HPDE6-E6E7 (cell line): Measurements from ENCODE around the gene CEACAM20.
"Not testable (repeated sequence)": the region's sequence is repeated elsewhere in the genome, so short reads cannot be mapped to it uniquely, and the experiment has no call there.

Experiments
- DNase-seq: peaks from one replicate; pipeline ENCODE4 v3.0.0; 2011; ENCODE audit warnings: missing footprints; ENCODE audit errors: extremely low spot score

CEACAM20 gene

GRCh38 chr19:44548736-44549135, 19.3 kb upstream of the CEACAM20 start:
- DNase-seq, result no peak

DNA sequence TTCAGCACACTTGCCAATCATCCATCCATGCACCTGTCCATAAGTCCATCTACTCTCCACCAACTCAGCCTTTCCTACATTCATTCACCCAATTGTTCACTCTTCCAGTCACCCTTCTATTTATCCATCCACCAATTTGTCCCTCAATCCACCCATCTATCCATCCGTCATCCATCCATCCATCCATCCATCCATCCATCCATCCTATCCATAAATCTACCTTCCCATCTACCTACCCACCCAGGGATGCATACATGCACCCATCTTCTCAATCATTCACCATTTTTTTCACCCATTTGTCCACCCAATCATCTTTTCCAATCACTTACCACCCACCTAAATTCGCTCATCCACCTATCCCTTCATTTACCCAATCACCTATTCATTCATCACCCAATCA, 14.6 kb upstream of the CEACAM20 start:
- DNase-seq, result no peak

GRCh38 chr19:44542671-44543070, 13.2 kb upstream of the CEACAM20 start:
- no peak for DNase-seq

GRCh38 chr19:44540736-44541135, 11.3 kb upstream of the CEACAM20 start:
- DNase-seq, result no peak

DNA sequence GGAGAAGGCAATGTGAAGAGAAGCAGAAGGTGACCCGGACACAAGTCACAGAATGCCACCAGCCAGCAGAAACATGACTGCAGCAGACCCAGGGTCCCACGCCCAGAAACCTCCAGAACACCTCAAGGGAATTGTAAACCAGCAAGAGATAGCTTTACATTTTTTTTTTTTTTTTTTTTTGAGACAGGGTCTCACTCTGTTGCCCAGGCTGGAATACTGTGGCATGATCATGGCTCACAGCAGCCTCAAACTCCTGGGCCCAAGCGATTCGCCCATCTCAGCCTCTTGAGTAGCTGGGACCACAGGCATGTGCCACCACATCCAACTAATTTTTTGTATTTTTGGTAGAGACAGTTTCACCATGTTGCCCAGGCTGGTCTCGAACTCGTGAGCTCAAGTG, 10.5 kb upstream of the CEACAM20 start:
- no peak for DNase-seq

DNA sequence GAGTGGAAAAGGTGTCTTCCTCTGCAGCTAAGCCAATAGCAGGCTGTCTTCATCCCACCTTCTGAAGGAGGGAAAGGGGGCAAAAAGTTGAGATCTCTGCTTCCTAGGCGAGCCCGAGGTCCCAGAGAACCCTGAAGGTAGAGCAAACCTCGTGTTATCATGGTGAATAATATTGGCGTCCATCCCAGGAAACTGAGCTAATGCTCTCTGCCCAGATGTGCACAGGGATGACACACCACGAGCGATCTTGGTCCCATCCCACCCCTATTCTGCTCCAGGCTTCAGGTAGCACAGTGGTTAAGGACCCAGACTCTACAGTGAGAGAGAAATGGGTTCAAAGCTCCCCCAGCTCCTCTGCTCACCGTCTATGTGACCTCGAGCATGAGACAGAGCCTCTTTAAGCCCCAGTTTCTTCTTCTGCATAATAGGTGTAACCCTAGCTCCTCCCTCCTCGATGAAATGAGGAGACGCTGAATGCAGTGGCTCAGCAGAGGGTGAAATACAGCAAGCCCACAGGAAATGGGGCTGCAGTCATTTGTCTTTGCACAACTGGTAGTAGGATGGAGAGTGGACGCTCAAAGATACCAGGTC, 9.9 kb upstream of the CEACAM20 start:
- DNase-seq, result peak; percentile 38

- DNase-seq, result not testable (repeated sequence)
These were observed 5.9 kb upstream of the CEACAM20 start for GRCh38 chr19:44535361-44535760.

GRCh38 chr19:44532819-44533218, 3.3 kb upstream of the CEACAM20 start:
- no peak for DNase-seq

GRCh38 chr19:44530777-44531176, 1.3 kb upstream of the CEACAM20 start:
- DNase-seq, result peak; percentile 42

DNA sequence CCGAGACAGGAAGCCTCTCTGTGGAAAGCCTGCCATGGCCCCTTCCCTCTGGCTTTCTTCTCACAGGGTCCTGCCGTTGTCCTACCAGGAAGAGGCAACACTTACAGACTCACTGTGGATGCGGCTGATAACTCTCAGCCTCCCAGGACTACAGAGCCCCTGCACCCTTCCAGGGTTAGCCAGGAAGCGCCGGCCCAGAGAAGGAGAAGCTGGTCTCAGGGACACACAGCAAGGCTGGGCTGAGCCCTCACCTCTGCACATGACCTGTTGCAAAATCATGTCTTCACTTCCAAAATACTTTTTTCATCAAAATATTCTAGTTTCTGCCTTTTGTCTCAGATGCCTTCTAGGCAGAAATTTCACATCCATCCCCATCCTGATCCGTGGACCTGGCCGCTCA, 1.9 kb downstream of the CEACAM20 start:
- no peak for DNase-seq

GRCh38 chr19:44525721-44526430, 3.6 kb downstream of the CEACAM20 start:
- no peak for DNase-seq

GRCh38 chr19:44521370-44521769, 8.1 kb downstream of the CEACAM20 start:
- no peak for DNase-seq

GRCh38 chr19:44517146-44517545, 12.3 kb downstream of the CEACAM20 start:
- no peak for DNase-seq

DNA sequence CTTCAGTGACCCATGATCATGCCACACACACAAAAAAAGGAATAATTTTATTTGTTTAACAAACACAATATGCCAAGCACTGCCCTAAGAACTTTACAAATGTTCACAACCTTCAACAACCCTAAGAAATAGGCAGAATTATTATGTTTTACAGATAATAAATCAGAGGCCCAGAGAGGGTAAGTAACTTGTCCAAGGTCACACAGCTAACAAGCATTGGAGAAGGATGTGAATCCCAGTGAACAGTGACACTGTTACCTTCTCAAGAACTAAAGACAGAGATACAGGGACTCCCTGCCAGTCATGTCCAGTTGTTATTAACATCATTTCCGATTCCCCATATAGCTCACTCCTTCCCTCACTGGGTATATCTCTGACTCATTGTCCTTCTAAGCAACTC, 13.6 kb downstream of the CEACAM20 start:
- DNase-seq, result no peak

DNA sequence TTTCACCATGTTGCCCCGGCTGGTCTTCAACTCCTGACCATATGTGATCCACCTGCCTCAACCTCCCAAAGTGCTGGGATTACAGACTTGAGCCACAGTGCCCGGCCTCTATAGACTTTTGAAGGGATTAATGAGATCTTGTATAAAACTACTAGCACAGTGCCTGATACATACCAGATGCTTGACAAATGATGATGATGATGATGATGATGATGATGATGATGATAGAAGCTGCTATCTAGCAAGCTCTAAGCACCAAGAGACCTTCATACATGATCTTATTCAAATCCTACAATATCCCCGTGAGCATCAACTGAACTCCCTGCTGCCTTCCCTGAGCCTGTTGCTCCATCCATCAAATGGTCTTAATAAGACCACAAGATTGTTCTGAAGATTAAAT, 14.4 kb downstream of the CEACAM20 start:
- no peak for DNase-seq

- peak; percentile 63 for DNase-seq
These were observed 16.9 kb downstream of the CEACAM20 start for GRCh38 chr19:44512326-44513298.

- DNase-seq, result no peak
These were observed 20.0 kb downstream of the CEACAM20 start for GRCh38 chr19:44509478-44509877.

- DNase-seq, result peak; percentile 95
These were observed 29.2 kb downstream of the CEACAM20 start, which contains the start of gene ZNF180 for GRCh38 chr19:44499962-44500949. Gene ZNF180, minus strand, starts transcription at chr19:44500522. Its CDS starts 3,188 bp downstream, at chr19:44497334.

DNA sequence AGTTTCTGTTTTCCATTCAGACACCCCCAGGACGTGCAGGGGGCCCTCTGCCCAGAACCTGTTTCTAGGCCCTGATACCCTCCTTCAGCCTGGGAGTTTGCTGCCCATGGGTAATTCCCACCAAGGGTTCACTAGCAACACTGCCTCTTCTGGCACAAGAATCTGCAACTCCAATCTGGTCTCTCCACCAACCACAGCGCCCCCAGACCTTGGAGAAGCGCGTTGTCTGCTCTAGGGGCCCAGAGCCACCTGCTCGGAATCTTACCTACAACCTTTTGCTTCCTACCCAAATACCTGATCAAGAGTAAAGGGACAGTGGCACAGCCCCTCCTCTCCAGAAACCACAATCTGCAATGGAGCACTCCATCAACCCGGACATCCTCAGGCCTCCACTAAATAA, 29.9 kb downstream of the CEACAM20 start:
- DNase-seq, result no peak

DNA sequence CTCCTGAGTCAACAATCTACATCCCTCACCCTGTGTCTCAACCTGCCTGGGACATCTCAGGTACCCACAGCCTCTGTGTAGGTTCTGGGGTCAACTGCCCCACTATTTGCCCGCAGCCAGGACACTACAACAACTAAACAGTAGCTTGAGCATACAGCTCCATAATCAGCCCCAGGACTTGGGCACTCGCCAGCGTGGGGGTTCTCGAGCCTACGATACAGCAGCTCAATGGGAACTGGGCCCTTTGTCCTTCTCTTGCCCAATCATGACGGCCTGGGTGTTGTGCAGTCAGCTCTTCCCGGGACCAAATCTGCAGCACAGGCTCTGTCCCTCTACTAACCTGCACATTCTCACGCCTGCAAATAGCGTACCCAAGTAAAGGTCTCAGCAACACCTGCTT, 30.5 kb downstream of the CEACAM20 start:
- DNase-seq, result no peak

DNA sequence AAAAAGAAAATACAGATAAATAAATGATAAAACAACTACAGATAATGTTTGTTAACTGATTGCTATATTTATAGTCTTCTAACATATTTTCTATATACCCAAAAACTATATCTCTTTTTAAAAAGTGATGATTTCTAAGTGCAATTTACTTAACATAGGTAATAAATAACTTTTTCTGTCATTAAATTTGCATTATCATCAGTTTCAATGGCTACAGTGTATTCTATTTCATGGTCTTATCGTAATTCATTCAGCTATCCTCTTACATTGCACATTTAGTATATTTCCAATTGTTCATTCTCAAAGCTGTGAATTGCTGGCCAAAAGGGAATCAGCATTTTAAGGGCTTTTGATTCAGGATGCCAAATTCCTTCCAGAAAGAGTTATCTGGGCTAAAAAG, 32.8 kb downstream of the CEACAM20 start:
- no peak for DNase-seq
